GM21737 (cell line): ENCODE data around the gene SLC17A6.

ENCODE experiments used
- ATAC-seq: cut with Tn5 transposase; IDR thresholded peaks from one replicate; pipeline ENCODE4 v1.9.1; 2021; ENCODE audit warnings: mild to moderate bottlenecking, moderate library complexity; ENCODE audit not compliant: unreplicated experiment

Gene SLC17A6

DNA sequence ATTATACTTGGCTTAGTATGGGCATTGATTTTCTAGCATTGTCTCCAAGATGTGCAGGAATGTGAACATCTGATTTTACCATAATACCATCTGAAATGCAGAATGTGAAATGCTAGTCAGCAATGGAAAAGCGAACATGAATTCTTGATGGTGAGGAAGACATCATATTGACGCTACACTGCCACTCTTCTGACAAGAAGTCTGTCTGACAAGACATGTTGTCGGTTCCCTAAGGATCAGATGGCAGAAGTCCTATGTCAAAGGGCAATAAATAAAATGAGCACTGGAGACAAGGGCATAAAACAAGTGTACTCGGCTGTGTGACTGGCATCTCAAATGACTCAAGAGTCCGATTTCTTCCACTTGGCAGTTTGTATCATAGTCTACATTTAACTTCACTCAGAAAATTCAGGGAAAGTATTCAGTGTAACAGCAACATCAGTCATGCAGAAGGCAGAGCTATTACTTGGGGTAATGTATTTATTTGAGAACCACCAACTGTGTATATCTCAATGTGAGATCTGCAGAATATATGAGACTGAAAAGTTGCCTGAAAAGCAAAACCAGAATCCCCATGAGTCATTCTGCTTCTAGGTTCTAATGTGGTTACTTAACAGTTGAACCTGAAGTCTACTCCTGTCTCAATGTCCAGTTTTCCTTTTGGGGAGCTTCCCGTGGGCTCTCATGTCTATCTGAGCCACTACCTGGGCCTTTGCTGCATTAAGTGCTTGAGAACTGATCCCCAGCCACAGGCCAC lies 51.5 kb downstream of the SLC17A6 start:
- ATAC-seq: no peak

DNA sequence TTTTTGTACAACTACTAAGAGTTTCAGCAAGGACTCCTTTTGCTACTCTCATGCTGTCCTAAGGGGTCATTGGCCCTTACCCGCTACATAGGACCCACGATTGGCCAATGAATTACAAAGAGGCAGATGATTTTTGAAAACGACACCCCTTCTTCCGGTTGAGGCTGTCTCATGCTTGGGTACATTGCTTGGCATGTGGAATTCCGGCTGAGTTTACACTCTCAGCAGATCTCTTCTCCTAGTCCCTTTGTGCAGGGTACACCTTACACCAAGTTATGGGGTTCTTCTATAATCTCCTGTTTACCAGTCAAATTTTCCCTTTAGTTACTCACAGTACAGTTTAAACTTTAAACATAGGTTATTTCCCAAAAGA lies 52.1 kb downstream of the SLC17A6 start:
- ATAC-seq: no peak

DNA sequence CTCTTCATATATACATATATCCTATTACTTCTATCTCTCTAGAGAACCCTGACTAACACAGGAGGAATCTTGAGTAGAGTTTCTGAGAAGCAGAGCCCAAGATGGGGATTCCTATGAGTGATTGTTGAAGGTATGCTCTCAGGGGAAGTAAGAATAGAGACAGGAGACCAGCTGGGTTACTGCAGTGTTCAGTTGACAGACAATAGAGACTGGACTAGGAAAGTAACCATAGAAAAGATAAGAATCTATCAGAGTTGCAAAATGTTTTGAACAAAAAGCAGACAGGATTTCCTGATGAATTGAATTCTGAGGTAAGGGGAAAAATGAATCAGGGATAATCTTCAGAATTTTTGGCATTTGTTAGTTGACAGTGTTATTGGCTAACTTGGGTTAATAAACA lies 54.4 kb downstream of the SLC17A6 start:
- no peak for ATAC-seq

DNA sequence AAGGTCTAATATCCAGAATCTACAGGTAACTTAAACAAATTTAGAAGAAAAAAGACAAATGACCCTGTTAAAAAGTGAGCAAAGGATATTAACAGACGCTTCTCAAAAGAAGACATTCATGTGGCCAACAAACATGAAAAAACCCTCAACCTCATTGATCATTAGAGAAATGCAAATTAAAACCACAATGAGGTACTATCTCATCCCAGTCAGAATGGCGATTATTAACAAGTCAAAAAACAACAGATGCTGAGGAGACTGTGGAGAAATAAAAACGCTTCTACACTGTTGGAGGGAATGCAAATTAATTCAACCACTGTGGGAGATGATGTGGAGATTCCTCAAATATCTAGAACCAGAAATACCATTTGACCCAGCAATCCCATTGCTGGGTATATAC lies 67.2 kb downstream of the SLC17A6 start:
- no peak for ATAC-seq

DNA sequence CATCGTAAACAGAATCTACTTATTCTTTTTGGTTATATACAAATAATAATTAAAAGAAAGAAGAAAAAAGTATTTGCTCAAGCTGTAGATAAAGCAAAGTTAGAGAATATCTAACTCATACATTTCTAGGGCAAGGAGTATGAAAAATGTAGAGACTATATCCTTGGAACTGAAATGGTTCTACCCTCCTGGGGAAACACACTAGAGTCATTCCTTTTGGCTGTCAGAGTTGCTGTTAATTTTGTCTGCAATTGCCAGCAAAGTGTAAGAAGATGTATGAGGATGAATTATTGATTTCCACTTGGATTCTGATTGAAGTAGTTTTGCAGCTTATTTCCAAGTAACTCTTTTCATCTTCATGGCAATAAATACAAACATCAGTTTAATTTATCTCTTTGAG lies 69.1 kb downstream of the SLC17A6 start:
- ATAC-seq: no peak

DNA sequence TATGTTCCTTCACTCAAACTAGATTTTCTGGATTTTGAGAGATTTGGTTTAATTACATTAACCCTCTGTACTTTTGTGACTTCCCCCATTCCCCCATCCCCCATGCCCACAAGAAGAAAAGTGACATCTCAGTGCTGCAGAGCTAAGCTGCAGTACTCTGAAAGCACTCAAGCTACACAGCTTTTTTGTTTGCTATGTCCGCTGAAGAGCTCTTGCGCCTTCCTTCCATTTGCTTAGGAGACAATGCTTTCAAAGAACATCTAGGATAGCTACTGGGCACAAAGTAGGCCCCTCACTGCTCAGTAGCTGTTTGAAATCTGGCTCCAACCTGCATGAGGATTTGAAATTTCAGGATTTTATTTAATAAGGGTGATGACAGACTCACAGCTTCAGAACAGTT lies 69.7 kb downstream of the SLC17A6 start:
- no peak for ATAC-seq

DNA sequence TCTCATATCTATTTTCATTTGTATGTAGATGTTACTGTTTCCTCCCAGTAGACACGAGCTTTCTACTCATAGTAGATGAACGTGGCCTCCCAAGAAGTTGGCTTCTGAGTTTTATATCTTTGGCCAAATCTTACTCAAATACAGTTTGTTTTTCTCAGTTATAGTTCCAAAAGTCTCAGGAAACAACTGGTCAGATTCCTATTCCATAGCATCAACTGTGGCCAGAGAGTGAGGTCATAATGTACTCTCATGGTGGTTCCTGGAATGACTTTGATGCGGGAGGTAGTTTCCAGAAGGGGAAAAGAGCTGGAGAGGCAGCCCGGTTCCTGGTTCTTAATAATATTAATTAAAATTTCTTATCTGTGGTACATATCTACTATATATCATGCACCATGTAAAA lies 77.3 kb downstream of the SLC17A6 start:
- no peak for ATAC-seq

DNA sequence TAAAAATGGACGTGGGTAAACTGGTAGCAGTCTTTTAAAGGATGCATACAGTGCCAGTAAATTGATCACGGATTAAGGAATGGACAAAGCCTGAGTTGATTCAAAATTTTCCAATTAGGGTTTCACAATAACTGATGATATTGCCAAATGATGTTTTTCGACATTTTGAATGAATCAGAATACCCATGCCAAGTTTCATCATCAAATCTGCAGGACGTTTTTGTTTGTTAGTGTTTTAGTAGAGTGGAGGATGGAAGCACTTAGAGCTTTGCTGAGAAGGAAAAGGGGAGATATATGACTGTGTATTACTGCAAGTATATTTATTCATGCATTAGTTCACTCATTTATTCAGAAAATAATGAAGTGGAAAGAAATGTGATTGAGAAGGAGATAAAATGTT lies 78.3 kb downstream of the SLC17A6 start:
- ATAC-seq: no peak

DNA sequence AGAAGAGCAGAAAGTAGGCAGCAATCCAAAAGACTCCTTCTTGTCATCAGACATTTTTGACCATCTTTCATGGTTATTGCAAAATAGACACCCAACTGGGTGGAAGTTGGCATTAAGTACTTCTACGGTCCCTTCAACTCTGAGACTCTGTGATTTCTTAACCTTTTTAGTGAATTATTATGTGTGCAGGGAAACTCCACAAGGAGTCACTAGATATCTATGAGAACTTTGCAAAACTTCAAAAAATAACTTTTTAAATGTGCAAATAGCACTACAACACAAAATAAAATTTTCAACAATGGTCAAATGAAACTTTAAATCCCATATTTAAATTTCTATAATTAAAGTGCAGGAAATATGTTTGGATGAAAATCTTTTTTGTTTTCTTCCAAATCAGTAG lies 88.7 kb downstream of the SLC17A6 start:
- ATAC-seq: no peak
